ENCODE measurements around the gene HOXA13. TPM values are rescaled to one million over a fixed set of nuclear protein-coding genes. Genes with fewer than 3 reads are reported as not detected.

HOXA13 gene
- total and polyA plus RNA-seq, 2 donors (not counting 1 experiment from before 2014, with no cell fraction given): not detected

DNA sequence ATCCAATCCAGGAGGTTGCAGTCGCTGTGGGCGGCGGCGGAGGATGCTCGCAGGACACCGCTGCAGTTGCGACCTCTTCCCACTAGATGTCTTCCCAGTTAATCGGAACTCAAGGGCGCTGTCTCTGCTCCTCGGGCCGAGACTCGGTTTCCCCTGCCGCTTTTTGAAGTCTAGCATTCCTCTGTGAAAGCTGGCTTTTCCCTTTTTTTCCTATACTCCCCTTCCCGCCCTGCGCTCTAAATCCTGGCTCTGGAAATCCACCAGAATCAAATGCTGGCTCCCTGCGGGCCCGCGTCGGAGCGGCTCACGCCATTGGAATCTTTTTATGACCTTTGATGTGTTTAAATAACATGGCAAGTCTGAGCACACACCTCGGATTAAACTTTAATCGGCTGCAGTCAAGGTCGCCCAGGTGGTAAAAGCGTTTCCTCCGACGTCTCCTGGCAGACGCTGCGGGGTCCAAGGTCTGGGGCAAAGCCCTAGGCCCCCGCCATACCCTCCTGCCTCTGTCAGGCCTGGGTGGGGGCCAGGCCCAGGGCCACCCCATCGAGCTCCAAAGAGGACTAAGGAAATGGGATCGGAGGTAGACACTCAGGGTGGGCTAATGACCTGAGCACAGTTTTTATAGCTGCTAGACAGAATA is 10.7 kb upstream of the HOXA13 start:
- DNase-seq: peak; percentile 70
- no peaks in the 10 kb centered on the region for H3K36me3 ChIP-seq (replicated peaks in 1 of 2; ENCODE audit: control extremely low read depth in 1 of 2, control insufficient read depth in 1 of 2, extremely low read depth in 1 of 2, insufficient read depth in 2 of 2, low read length in 1 of 2)
- H3K9me3 ChIP-seq (ENCODE audit: control extremely low read depth in 1 of 3, control insufficient read depth in 2 of 3, insufficient read depth in 1 of 3, low read length in 2 of 3): peaks cover 1 to 28% (median 4%) of the 10 kb centered on the region in 3 donors
- Mint-ChIP-seq H3K9me3 (ENCODE audit: insufficient read depth) (no peaks in the 10 kb centered on the region), H3K4me1 (peaks cover 21% of the 10 kb centered on the region), H3K27me3 (peaks cover 86% of the 10 kb centered on the region), H3K4me3 (peak overlapping the region; percentile 51), H3K27ac (no peak overlapping the region)
- peak overlapping the region; percentile 19 for H3K9ac ChIP-seq (ENCODE audit: low read length)
- TF ChIP-seq, protein P1, sequence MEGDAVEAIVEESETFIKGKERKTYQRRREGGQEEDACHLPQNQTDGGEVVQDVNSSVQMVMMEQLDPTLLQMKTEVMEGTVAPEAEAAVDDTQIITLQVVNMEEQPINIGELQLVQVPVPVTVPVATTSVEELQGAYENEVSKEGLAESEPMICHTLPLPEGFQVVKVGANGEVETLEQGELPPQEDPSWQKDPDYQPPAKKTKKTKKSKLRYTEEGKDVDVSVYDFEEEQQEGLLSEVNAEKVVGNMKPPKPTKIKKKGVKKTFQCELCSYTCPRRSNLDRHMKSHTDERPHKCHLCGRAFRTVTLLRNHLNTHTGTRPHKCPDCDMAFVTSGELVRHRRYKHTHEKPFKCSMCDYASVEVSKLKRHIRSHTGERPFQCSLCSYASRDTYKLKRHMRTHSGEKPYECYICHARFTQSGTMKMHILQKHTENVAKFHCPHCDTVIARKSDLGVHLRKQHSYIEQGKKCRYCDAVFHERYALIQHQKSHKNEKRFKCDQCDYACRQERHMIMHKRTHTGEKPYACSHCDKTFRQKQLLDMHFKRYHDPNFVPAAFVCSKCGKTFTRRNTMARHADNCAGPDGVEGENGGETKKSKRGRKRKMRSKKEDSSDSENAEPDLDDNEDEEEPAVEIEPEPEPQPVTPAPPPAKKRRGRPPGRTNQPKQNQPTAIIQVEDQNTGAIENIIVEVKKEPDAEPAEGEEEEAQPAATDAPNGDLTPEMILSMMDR (IDR thresholded peaks at IDR 0.05): peak; percentile 84
- TF ChIP-seq EZH2 (IDR thresholded peaks at IDR 0.05; ENCODE audit: borderline replicate concordance, insufficient read depth, low read depth, low read length, poor library complexity, severe bottlenecking): no peak
- peaks cover 0 to 95% (median 82%) of the 10 kb centered on the region in 4 experiments for H3K27me3 ChIP-seq (replicated peaks in 1 of 4; ENCODE audit: control extremely low read depth in 1 of 4, control insufficient read depth in 3 of 4, insufficient read depth in 4 of 4, low read length in 3 of 4)
- CTCF ChIA-PET: interaction anchor here (0.6 to 3.8 kb wide), 20 partner anchors 8 to 1318 kb away, joined by 3 to 35 read pairs (median 3); no protein-coding TSS in a partner anchor
- peak overlapping the region; percentile 57 for H3K4me2 ChIP-seq (replicated peaks; ENCODE audit: low read depth, low read length, poor library complexity, severe bottlenecking)
- H2AFZ ChIP-seq (ENCODE audit: insufficient read depth, low read depth, low read length, poor library complexity, severe bottlenecking): peak overlapping the region; percentile 45
- WGBS (ENCODE audit: insufficient coverage): 8% methylated on average over 31 of the region's 32 CpGs
- H3K4me1 ChIP-seq (ENCODE audit: control insufficient read depth in 2 of 2, insufficient read depth in 2 of 2, low read length in 2 of 2): peaks cover 21 to 31% of the 10 kb centered on the region in 2 donors
- H3K79me2 ChIP-seq (ENCODE audit: control insufficient read depth, insufficient read depth, low read length): no peaks in the 10 kb centered on the region
- no peak overlapping the region for H3K27ac ChIP-seq (ENCODE audit: low read length in 2 of 2)
- H4K20me1 ChIP-seq (ENCODE audit: control insufficient read depth, insufficient read depth, low read length, poor library complexity, severe bottlenecking): no peaks in the 10 kb centered on the region
- ATAC-seq (ENCODE audit: low read depth): peak; percentile 73
- intact Hi-C loops (cut with micrococcal nuclease): loop anchor here (1.0 to 5.0 kb wide), 4 partner anchors 40 to 711 kb away; no protein-coding TSS in a partner anchor
- POLR2A ChIA-PET: no interaction called here
- peak overlapping the region in 3 of 5 experiments; percentile 17 to 24 (median 20) for H3K4me3 ChIP-seq (ENCODE audit: control extremely low read depth in 1 of 5, extremely low read depth in 1 of 5, insufficient read depth in 1 of 5, low read depth in 2 of 5, low read length in 4 of 5)

GRCh38 chr7:27209933-27210440 is 10.1 kb upstream of the HOXA13 start:
- no peak overlapping the region for H3K9ac ChIP-seq (ENCODE audit: low read length)
- no peak overlapping the region for H3K27ac Mint-ChIP-seq
- peaks cover 0 to 96% (median 86%) of the 10 kb centered on the region in 4 experiments for H3K27me3 ChIP-seq (replicated peaks in 1 of 4; ENCODE audit: control extremely low read depth in 1 of 4, control insufficient read depth in 3 of 4, insufficient read depth in 4 of 4, low read length in 3 of 4)
- no peaks in the 10 kb centered on the region for H3K79me2 ChIP-seq (ENCODE audit: control insufficient read depth, insufficient read depth, low read length)
- CTCF ChIA-PET: interaction anchor here (0.6 to 3.8 kb wide), 18 partner anchors 8 to 1008 kb away, joined by 3 to 35 read pairs (median 3); no protein-coding TSS in a partner anchor
- H4K20me1 ChIP-seq (ENCODE audit: control insufficient read depth, insufficient read depth, low read length, poor library complexity, severe bottlenecking): no peaks in the 10 kb centered on the region
- peak overlapping the region; percentile 57 for H3K4me2 ChIP-seq (replicated peaks; ENCODE audit: low read depth, low read length, poor library complexity, severe bottlenecking)
- no peak overlapping the region for H3K27ac ChIP-seq (ENCODE audit: low read length in 2 of 2)
- H3K27me3 Mint-ChIP-seq: peaks cover 85% of the 10 kb centered on the region
- no peaks in the 10 kb centered on the region for H3K9me3 Mint-ChIP-seq (ENCODE audit: insufficient read depth)
- H3K4me3 Mint-ChIP-seq: peak overlapping the region; percentile 51
- POLR2A ChIA-PET: no interaction called here
- intact Hi-C loops (cut with micrococcal nuclease): loop anchor here (1.0 to 5.0 kb wide), 4 partner anchors 41 to 711 kb away; no protein-coding TSS in a partner anchor
- no peak overlapping the region for H2AFZ ChIP-seq (ENCODE audit: insufficient read depth, low read depth, low read length, poor library complexity, severe bottlenecking)
- H3K4me3 ChIP-seq (ENCODE audit: control extremely low read depth in 1 of 5, extremely low read depth in 1 of 5, insufficient read depth in 1 of 5, low read depth in 2 of 5, low read length in 4 of 5): no peak overlapping the region
- no peaks in the 10 kb centered on the region for H3K36me3 ChIP-seq (replicated peaks in 1 of 2; ENCODE audit: control extremely low read depth in 1 of 2, control insufficient read depth in 1 of 2, extremely low read depth in 1 of 2, insufficient read depth in 2 of 2, low read length in 1 of 2)
- ATAC-seq (ENCODE audit: low read depth): no peak
- no peak for DNase-seq
- 40% methylated on average over 10 of the region's 11 CpGs for WGBS (ENCODE audit: insufficient coverage)
- peaks cover 24% of the 10 kb centered on the region for H3K4me1 Mint-ChIP-seq
- TF ChIP-seq EZH2 (IDR thresholded peaks at IDR 0.05; ENCODE audit: borderline replicate concordance, insufficient read depth, low read depth, low read length, poor library complexity, severe bottlenecking): no peak
- TF ChIP-seq, protein P1 (IDR thresholded peaks at IDR 0.05): no peak
- H3K9me3 ChIP-seq (ENCODE audit: control extremely low read depth in 1 of 3, control insufficient read depth in 2 of 3, insufficient read depth in 1 of 3, low read length in 2 of 3): peaks cover 1 to 33% (median 6%) of the 10 kb centered on the region in 3 donors
- peaks cover 26 to 37% of the 10 kb centered on the region in 2 donors for H3K4me1 ChIP-seq (ENCODE audit: control insufficient read depth in 2 of 2, insufficient read depth in 2 of 2, low read length in 2 of 2)
